ENCODE measurements around the gene SMAD5.

SMAD5 gene

DNA sequence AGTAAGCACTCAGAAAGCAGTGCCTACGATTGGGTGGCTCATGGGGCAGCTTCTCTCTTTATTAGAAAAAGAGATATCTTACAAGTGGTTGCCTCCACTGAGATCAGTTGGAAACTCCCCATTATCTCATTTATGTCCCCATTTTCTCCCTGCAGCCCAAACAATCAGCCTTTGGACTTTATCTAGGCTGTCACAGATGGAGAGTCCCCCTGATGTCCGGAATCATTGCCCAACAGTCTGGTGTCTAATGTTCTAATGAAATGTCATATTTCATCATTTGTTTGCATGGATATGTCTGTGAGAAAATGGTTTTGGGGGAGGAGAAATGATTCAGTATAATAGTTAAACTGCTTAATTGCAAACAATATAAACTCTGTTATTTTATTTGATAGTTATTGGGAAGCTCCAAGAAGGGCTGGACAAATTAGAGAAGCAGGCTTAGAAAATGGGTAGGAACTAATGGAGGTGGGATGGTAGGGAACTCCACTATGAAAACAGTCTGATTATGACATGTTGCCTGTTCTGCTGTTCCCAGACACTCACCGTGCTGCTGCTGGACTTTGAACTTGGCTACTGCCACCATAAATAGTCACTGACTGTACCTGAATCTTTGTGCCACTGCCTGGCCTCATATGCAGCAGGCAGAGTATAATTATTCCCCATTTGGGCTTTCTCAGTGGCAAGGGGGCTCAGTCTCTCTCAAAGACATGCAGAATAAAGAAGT lies 38.3 kb upstream of the SMAD5 start:
- TF ChIP-seq, protein P1, sequence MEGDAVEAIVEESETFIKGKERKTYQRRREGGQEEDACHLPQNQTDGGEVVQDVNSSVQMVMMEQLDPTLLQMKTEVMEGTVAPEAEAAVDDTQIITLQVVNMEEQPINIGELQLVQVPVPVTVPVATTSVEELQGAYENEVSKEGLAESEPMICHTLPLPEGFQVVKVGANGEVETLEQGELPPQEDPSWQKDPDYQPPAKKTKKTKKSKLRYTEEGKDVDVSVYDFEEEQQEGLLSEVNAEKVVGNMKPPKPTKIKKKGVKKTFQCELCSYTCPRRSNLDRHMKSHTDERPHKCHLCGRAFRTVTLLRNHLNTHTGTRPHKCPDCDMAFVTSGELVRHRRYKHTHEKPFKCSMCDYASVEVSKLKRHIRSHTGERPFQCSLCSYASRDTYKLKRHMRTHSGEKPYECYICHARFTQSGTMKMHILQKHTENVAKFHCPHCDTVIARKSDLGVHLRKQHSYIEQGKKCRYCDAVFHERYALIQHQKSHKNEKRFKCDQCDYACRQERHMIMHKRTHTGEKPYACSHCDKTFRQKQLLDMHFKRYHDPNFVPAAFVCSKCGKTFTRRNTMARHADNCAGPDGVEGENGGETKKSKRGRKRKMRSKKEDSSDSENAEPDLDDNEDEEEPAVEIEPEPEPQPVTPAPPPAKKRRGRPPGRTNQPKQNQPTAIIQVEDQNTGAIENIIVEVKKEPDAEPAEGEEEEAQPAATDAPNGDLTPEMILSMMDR (conservative IDR thresholded peaks at IDR 0.05; ENCODE audit: control insufficient read depth, insufficient read depth, low read depth, low read length), result no peak
- H3K4me3 ChIP-seq (ENCODE audit: control insufficient read depth, low read depth, low read length), result no peak overlapping the region
- no peak for DNase-seq (ENCODE audit: low read depth)

DNA sequence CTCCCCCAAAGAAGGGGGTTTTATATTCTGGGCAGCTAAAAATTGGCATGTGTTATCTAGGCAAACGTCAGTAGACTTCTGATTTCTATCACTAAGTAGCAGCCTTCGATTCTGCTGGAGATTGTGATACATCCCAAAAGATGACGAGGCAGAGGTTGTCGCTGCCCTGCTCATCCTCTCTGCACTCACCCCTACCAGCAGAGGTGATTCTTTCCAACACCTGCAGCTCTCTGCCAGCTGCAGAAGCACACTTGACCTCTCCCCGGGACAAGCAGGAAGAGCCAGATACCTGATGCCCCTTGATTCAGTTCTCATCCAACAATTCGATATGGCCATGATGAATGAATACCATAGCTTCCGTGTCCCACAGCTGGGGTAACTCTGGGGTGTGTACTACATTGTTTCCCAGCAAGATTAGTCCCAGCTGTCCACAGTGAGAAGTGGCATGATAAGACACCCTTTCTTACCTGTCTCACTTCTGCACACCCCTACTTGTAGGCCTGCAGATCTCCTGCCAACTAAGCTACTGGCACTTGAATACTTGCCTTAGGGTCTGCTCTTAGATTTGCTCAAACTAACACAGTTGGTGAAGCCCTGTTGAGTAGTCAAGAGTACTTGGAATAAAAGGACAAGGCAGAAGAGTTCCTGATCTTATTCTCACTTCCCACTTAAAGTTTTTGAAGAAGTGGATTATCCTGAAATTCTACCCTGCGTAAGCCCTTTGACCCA lies 37.6 kb upstream of the SMAD5 start:
- H3K4me3 ChIP-seq (ENCODE audit: control insufficient read depth, low read depth, low read length), result no peak overlapping the region
- DNase-seq (ENCODE audit: low read depth), result no peak
- TF ChIP-seq, protein P1 (conservative IDR thresholded peaks at IDR 0.05; ENCODE audit: control insufficient read depth, insufficient read depth, low read depth, low read length), result no peak

DNA sequence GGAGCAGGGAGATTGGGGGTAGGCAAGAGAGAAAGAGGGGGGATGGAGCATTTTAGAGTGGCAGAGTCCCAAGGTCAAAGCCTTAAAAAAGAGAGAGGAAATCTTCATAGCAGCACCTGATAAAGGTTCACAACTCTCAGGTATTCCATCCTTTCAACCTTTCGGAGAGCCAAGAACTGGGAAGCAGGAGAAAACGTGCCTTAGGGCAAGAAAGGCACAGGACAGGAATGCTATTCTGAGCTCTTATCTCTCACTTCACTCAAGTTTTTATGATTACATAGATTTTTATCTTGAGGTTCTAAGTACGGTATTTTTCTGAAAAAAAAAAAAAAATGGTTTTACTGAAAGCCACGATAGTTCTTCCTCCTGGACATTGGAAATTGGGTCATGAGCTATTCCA lies 34.5 kb upstream of the SMAD5 start:
- TF ChIP-seq, protein P1 (conservative IDR thresholded peaks at IDR 0.05; ENCODE audit: control insufficient read depth, insufficient read depth, low read depth, low read length), result no peak
- H3K4me3 ChIP-seq (ENCODE audit: control insufficient read depth, low read depth, low read length), result no peak overlapping the region
- DNase-seq (ENCODE audit: low read depth), result no peak

DNA sequence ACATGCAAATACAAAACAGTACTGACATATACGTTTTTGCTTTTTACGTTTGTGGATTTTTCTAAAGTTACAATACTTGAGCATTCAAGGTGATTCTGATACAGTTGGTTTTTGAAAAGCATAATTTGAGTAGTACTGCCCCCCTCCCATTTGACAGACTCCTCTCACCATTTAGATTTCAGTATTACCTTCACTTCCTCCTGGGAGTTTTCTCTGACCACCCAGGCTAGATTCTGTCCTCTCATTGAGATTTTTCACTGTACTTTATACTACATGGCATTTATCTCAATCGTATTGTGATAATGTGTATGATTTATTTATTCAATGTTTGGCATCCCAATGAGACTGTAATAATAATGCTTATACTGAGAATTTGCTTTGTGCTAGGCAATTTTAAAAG lies 32.8 kb upstream of the SMAD5 start:
- no peak overlapping the region for H3K4me3 ChIP-seq (ENCODE audit: control insufficient read depth, low read depth, low read length)
- no peak for DNase-seq (ENCODE audit: low read depth)
- TF ChIP-seq, protein P1 (conservative IDR thresholded peaks at IDR 0.05; ENCODE audit: control insufficient read depth, insufficient read depth, low read depth, low read length), result no peak

DNA sequence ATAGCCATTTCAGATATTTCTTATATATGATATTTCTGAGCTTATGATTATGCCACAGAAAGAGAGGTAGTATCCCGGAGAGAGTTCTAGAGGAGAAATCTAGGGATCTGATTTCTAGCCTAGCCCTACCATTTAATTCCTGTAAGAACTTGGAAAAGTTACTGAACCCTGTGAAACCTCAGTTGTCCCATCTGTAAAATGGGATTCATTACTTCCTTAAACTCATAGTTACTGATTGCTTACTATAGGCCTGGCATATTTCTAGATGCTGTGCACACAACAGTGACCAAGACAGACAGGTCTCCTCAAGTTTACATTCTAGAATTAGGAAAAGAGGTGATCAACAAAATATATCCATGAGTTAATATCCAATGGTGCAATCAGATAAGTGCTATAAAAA lies 30.8 kb upstream of the SMAD5 start:
- TF ChIP-seq, protein P1 (conservative IDR thresholded peaks at IDR 0.05; ENCODE audit: control insufficient read depth, insufficient read depth, low read depth, low read length), result no peak
- no peak overlapping the region for H3K4me3 ChIP-seq (ENCODE audit: control insufficient read depth, low read depth, low read length)
- no peak for DNase-seq (ENCODE audit: low read depth)

DNA sequence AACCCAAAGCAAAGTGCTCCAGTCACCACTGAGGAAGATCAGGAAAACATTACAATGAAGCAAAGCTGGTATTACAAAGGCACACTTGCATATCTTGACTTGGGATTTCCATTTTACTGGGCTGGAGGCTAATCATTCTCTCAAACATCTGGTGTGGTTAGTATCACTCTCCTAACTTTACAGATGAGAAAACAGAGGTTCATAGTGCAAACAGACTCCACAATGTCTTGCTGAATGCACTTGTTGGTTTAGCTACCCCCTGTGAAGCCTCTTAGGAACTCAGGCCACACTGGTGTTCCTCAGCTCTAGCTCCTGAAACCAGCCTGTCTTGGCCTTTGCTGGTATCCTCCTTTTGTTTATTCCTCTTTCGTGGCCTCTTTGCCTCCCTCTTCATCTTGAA lies 29.5 kb upstream of the SMAD5 start:
- TF ChIP-seq, protein P1 (conservative IDR thresholded peaks at IDR 0.05; ENCODE audit: control insufficient read depth, insufficient read depth, low read depth, low read length), result no peak

More for the DNA sequence above, 29.5 kb upstream of the SMAD5 start:
- DNase-seq (ENCODE audit: low read depth), result no peak
- H3K4me3 ChIP-seq (ENCODE audit: control insufficient read depth, low read depth, low read length), result no peak overlapping the region
